ENCODE data around the gene VSIG2. TPM values are rescaled to one million over a fixed set of nuclear protein-coding genes. Genes with fewer than 3 reads are reported as not detected.
"Not testable (repeated sequence)": the region's sequence is repeated elsewhere in the genome, so short reads cannot be mapped to it uniquely, and the experiment has no call there.

Gene VSIG2
- total RNA-seq, 1 experiment from 2014 or later: not detected

DNA sequence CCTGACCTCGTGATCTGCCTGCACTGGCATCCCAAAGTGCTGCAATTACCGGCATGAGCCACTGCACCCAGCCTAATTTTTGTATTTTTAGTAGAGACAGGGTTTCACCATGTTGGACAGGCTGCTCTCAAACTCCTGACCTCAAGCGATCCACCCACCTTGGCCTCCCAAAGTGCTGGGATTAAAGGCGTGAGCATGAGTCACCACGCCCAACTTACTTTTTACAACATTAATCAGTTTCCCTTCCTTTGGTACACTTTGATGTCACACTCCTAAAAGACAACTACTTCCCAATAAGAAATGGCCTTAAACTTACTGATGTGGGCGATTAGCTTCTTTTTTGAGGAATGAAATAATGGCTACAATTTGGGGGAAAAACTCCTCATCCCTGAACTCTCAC is 18.9 kb upstream of the VSIG2 start:
- DNase-seq, H3K9me3 ChIP-seq, H3K4me3 ChIP-seq, H3K27me3 ChIP-seq: not testable (repeated sequence)
- peaks cover 22% of the 10 kb centered on the region for H3K36me3 ChIP-seq

DNA sequence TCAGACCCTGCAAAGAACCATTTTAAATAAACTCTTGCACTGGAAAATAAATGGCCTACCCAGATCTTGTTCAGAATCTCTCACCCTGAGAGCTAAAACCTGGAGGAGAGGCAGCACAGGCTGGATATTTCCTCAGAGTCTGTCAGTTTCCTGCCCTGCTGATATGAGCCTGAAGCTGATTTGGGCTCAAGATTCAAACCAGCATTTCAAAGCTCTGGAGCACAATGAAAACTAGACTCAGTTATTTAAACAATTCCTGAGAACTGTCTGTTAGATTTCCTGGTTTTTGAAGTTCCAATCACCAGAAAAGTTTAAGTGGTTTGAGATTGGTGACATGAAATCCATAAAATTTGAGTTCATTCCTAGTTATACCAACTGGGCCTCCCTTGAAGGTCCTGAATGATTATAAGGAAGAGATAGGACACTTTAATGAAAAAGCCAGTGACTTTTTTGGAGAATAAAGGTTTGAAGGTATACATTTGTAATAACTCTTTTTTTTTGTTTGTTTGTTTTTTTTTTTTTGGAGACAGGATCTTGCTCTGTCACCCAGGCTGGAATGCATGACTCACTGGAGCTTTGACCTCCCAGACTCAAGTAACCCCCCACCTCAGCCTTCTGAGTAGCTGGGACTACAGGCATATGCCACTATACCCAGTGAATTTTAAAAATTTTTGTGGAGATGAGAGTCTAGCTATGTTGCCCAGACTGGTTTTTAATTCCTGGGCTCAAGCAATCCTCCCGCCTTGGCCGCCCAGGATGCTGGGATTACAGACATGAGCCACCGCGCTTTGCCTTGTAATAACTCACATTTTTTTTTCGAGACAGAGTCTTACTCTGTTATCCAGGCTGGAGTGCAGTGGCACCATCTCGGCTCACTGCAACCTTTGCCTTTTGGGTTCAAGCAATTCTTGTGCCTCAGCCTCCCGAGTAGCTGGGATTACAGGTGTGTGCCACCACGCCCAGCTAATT is 18.0 kb upstream of the VSIG2 start:
- Histone ChIP-seq H3K36me3 (peaks cover 22% of the 10 kb centered on the region), H3K4me3 (no peak overlapping the region), H3K27me3 (no peaks in the 10 kb centered on the region), H3K9me3 (no peaks in the 10 kb centered on the region)
- peak; percentile 85 for DNase-seq

DNA sequence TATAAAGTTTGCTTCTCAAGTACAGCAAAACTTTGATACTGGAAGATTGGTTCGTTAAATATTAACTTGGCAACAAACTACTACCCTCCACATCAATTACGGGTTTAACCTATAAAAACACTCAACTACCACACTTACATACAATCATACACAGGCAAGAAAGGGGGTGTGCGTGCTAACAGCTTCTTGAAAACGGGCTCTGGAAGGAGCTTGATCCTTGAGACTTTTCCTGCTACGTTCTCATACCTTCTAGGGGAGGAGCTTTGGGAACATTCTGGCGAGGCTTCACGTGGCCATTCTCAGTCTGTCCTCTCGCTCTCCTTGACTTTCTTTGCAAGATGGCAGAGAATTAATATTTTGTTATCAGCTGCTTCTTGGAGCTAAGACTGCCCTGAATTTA is 16.9 kb upstream of the VSIG2 start:
- Histone ChIP-seq H3K36me3 (peaks cover 24% of the 10 kb centered on the region), H3K27me3 (no peaks in the 10 kb centered on the region), H3K4me3 (no peak overlapping the region), H3K9me3 (no peaks in the 10 kb centered on the region)
- DNase-seq: no peak

DNA sequence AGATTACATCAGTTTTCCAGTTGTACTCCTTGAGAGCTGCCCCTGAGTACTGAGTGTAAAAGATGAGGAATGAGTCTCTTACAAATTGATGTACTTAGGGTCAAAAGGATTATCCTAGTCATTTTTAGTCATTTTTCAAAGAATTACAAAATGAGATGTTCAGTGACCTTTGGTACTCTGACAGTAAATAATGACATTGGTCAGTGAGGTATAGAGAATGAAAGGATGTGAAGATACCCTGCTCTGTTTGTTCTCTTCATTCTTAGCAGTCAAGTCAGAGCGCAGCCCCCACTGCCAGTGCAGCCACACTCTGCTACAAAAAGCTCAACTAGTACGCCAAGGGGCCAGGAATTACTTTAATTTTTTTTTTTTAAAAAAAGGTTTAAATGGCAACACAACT is 14.1 kb upstream of the VSIG2 start:
- Histone ChIP-seq H3K4me3 (no peak overlapping the region), H3K9me3 (no peaks in the 10 kb centered on the region), H3K36me3 (peaks cover 16% of the 10 kb centered on the region), H3K27me3 (no peaks in the 10 kb centered on the region)
- DNase-seq: no peak

DNA sequence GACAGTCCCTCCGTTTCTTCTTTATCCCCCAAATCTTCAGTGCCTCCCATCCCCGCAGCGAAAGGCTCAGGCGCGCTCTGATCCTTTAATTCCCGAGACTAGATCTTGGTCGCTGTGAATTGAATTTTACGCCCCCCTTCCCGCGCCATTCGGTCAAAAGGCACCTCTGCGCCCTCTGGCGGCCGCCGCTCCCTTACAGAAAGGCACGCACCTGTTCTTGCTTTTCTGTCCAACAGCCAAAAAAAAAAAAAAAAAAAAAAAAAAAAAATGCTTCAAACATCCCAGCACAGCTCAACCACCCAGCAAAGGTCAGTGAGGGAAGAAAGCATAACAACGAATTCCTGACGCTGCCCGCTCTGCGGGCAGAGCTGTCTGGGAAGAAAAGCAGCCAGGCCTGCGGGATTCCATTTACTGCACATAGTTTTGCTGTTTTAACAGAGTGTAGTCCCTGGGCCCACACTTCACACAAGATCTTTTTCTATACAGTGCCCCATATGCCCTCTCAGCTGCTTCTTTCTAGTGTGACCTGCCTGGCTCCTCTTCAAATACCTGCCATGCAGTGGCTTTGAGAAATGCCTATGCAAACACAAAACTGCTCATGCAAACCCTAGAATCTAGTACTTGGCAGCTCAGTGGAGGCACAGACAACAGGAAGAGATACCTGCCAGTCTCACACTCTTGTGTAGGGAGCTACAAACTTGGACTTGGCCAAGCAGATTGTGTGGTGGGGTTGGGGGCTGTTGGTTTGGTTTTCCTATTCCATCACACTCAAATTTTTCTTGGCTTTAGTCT is 11.3 kb upstream of the VSIG2 start:
- Histone ChIP-seq H3K4me3 (peak overlapping the region; percentile 28), H3K9me3 (no peaks in the 10 kb centered on the region), H3K27me3 (no peaks in the 10 kb centered on the region), H3K36me3 (peaks cover 12% of the 10 kb centered on the region)
- DNase-seq: peak; percentile 68

DNA sequence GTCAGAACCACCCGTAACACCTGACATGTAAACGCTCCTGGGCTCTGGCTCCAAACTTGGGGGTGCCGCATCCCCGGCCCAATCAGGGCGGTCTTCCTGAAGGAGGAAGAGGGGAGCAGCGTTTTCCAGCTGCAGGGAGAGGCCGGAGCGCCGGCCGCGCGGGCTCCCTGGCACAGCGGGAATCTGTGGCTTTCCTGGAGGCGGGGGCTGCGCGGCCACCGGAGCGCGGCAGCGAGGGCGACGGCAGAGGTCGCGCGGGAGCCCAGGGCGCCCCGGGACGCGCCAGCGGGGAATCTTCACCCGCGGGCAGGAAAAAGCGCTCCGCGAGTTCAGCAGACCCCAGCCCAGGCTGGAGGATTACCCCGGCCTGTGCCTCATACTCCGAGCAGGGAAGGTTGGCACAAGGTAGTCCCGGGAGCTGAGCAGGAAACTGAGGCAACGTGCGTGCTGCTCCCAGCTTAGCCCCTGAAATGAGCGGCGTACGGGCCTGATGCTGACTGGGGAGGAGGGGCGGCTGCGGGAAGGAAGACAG is 10.6 kb upstream of the VSIG2 start:
- H3K36me3 ChIP-seq: peaks cover 10% of the 10 kb centered on the region
- peak overlapping the region; percentile 28 for H3K4me3 ChIP-seq
- DNase-seq: no peak
- H3K9me3 ChIP-seq: no peaks in the 10 kb centered on the region
- H3K27me3 ChIP-seq: no peaks in the 10 kb centered on the region

DNA sequence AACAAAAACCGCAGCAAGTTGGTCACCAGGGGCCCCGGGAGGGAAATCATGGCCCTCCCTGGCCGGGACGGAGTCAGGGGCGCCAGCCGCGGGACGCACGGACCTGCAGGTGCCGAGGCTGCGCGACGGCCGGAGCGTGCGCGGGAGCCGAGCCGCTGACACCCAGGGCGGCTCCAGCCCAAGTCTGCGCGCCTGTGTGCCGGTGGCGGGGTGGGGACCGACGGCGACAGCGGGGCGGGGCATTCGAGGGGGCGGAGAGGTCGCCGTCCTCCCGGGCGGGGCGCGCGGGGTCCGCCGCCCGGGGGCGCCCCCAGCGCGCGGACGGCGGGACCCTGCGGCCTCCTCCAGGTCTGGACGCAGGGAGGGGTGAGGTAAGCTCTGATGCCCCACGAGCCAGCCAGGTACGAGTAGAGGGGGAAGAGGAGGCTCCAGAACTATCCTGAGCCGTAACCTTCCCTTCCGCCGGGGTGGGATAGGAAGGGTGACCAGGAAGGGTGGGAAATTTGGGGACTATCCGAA is 10.1 kb upstream of the VSIG2 start, which contains the start of gene ESAM:
Gene ESAM, minus strand, starts transcription at position 186 of the 519 bp plus-strand sequence. Its CDS starts 136 bp downstream, at position 50.
- Histone ChIP-seq H3K27me3 (no peaks in the 10 kb centered on the region), H3K9me3 (no peaks in the 10 kb centered on the region), H3K4me3 (peak within 1 kb of the TSS; percentile 28), H3K36me3 (peaks cover 5% of the 10 kb centered on the region)
- no peak for DNase-seq

DNA sequence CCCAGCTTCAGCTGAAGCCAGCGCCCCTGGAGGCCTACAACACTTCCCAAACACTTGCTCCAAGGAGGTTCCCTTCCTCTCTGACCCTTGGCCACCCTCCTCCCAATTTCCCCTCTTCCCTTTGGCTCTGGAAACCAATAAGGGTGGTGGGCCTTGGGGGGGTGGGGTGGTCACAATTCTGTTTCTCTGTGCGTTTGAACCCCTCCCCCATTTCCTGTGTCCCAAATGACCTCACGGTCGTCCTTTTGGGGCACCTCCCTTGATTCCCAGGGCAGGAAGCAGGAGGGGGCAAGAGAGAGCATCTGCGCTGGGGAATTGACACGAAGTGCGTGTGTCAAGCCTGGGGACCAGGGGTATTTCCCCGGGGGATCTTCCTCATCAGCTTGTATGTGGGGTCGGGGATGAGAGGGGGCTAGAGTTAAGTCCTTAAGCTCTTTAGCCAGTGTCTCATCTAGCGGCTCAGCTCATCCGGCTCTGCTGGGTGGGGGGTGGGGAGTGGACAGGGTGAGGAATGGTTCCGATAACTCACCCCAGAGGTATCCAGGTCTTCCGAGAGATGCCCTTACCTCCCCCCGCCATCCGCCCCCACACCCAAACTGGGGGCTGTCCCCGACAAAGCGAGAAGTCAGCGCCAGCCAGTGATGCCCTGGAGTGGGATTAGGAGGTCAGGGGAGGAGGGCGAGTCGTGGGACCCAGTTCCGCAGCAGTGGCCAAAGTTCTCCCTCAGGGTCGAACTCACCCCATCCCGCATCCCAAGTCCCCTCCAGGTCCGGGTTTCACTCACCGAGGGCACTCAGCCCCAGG is 9.4 kb upstream of the VSIG2 start:
- Histone ChIP-seq H3K4me3 (no peak overlapping the region), H3K27me3 (no peaks in the 10 kb centered on the region)

DNA sequence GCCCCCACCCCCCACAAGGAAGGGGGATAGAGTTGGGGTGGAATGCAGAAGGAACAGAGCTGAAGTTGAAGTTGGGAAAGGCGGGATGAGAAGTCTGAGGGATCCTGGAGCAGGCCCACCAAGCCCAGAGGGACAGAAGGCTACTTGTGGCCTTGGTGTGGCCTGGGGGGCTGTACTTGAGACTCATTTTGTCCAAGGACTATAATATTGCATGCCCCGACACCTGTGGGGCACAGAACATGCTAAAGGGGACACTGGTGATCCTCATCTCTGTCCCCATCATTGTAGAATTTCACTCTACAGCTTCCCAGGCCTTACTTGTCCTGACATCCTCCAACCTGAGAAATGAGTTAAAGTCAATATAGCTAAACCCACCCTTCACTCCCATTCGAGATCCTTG is 8.8 kb upstream of the VSIG2 start:
- Histone ChIP-seq H3K4me3 (no peak overlapping the region), H3K36me3 (peaks cover 3% of the 10 kb centered on the region; the same call in 1 of the 2 replicates), H3K27me3 (no peaks in the 10 kb centered on the region), H3K9me3 (no peaks in the 10 kb centered on the region)
- DNase-seq: no peak

More for the DNA sequence above, 9.4 kb upstream of the VSIG2 start:
- no peak for DNase-seq
- Histone ChIP-seq H3K36me3 (peaks cover 4% of the 10 kb centered on the region), H3K9me3 (no peaks in the 10 kb centered on the region)

DNA sequence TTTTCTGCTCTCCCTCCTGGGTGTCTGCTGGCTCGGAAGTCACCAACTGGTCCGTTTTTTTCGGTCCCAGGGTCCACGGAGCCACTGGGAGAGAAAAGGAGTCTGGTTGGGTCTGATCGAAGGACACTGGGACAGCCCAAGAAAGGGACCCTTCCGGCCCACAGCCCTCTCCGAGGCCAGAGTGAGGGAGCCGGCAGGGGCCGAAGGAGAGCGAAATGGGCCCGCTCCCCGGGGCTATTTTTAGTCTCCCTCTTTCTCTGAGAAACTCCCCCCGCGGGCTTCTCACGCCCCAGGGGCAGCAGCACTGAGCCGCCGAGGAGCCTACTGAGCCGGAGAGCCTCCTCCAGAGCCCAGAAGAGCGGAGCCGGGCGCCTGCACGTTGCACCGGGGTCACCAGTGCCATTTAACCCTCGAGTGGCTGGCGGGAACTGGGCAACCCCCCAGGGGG is 8.2 kb upstream of the VSIG2 start:
- H3K9me3 ChIP-seq: no peaks in the 10 kb centered on the region
- H3K36me3 ChIP-seq: peaks cover 3% of the 10 kb centered on the region; the same call in 1 of the 2 replicates
- no peak overlapping the region for H3K4me3 ChIP-seq
- no peaks in the 10 kb centered on the region for H3K27me3 ChIP-seq
- no peak for DNase-seq

DNA sequence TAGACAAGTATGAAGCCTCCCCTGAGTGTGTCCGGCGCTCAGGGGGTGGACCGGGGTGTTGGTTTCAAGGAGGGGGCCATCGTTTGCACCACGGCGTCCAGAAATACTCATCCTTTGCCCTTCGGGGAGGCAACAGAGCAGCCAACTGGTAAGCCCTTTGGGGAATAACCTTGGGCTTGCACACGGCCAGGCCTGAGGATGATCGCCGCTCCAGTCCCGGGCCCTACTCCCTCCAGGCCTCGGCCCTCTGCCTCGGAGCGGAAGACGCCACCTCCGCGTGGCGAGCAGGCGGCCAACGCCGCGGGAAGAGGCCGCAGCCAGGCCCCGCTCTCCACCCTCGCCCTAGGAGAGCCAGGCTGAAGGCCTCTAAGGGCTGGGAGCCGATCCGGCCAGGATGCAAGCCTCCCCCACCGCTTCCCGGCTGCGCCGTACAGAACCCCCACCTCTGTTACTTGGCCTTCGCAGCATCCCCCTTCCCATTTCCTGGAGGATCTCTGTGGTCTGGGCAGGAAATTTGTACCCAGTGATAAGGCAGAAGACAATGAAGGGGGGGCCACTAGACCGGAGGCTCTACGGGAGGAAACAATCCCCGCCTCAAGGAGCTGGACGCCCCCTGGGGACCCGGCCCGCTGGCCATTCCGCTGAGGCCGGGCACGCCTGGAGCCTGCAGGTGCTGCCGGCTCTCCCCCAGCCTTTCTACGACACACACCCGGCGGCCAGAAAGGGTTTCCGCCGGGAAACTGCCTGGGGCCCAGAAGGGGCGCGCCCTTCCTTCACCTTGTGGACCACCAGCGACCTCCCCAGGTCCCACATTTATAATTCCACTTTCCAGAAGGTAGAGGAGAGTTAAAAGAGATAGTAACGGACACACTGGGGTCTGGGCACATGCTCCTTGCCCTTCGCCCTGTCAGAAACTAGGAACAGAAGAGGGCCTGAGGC is 7.5 kb upstream of the VSIG2 start:
- no peak overlapping the region for H3K4me3 ChIP-seq
- peaks cover 3% of the 10 kb centered on the region; the same call in 1 of the 2 replicates for H3K36me3 ChIP-seq
- DNase-seq: no peak
- no peaks in the 10 kb centered on the region for H3K9me3 ChIP-seq
- H3K27me3 ChIP-seq: no peaks in the 10 kb centered on the region

DNA sequence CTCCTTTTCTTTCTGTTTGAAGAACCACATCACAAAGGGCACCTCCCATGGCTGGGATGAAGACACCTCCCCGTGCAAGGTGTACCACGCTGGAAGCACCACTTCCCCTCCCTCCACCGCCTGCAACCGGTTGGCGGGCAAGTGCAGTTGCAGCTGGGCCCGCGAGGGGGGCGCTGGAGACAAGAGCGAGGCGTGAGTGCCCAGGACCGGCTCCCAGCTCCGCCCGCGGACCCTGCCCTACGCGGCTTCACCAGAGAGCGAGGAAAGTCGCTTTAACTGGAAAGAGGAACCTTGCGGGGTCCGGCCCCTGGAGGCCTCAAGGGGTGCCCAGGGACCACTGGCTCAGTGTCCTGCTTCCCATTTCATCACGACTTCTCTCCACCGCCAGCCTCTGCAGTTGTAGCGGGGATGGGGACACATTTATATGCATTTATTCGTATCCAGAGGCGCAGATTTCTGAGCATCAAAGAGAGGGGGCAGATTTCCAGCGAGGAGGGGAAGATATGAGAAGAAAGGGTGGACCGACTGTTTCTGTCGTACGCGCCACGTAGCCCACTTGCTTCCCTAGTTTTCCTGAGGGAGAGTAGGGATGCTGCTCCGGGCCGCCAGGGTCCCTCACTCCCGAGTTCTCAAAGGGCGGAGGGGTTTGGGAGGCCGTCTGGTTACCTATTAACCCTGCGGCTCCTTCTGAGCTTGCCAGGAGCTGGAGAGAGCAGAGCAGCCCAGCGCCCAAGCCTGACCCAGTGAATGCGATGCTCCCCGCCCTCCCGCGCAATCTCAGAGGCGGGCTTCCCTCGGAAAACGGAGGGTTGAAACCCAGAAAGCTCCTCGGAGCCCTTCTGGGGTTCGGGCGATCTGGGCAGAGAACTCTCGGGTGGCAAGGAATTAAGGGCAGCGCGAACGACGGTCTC is 6.6 kb upstream of the VSIG2 start:
- no peak overlapping the region for H3K4me3 ChIP-seq
- H3K9me3 ChIP-seq: no peaks in the 10 kb centered on the region
- no peaks in the 10 kb centered on the region for H3K27me3 ChIP-seq
- DNase-seq: peak; percentile 60
- H3K36me3 ChIP-seq: no peaks in the 10 kb centered on the region

DNA sequence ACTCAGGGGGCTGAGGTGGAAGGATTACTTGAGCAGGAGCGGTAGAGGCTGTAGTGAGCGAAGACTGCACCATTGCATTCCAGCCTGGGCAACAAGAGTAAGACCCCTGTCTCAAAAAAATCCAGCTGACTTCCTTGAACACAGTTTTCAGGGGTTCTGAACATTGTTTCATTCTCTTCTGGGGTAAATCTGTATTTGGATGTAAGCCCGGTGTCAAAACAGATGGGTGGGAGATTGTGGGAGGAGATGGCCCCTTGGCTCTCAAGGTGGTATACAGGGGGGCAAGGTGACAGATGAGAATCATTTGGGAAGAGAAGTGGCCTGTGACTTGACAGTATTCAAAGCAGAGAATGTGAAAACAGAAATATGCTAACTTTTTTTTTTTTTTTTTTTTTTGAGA is 5.3 kb upstream of the VSIG2 start:
- Histone ChIP-seq H3K4me3 (no peak overlapping the region), H3K9me3 (no peaks in the 10 kb centered on the region), H3K27me3 (no peaks in the 10 kb centered on the region), H3K36me3 (no peaks in the 10 kb centered on the region)
- DNase-seq: no peak

DNA sequence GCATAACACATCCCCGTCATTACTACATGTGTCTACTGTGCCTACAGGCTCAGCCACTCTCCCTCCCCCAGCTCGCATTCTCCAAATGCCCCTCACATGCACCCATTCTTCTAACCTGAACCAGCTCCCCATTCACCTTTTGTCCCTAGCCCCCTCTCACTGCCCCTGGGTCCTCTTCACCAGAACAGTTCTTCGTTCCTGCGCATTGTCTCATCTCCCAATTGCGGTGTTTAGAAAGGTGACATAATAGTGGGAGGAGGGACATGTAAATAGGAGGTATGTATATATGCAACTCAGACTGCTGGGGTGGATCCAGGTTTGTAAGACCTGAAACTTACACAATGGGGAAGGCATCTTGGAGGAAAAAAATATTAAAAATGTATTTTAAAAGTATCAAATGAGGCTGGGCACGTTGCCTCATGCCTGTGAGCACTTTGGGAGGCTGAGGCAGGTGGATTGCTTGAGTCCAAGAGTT is 4.7 kb upstream of the VSIG2 start:
- Histone ChIP-seq H3K36me3 (no peaks in the 10 kb centered on the region), H3K4me3 (no peak overlapping the region), H3K27me3 (no peaks in the 10 kb centered on the region), H3K9me3 (no peaks in the 10 kb centered on the region)
- no peak for DNase-seq
